GM12878 (cell line): Measurements from ENCODE around the gene ARRB2. TPM values are rescaled to one million over a fixed set of nuclear protein-coding genes. Genes with fewer than 3 reads are reported as not detected.

Experiments used
- ATAC-seq: fragments of 200-7000 bp; cut with Tn5 transposase; 3 replicates; pipeline ENCODE4 v1.9.1; 2020; ENCODE audit warnings: mild to moderate bottlenecking, moderate library complexity
- BruUV-seq: library from RNA; stranded (reverse); fragments of 400-500 nt; replicated peaks from 2 replicates; lab custom pipeline; 2021; lab: Mats Ljungman, UMichigan
- CTCF ChIA-PET: fragments of 300-600 bp; sonication (Branson Sonifier 250); formaldehyde crosslinking; extraction: SDS; loops from one replicate; lab custom pipeline; 2021; ENCODE audit warnings: inconsistent platforms; lab: Yijun Ruan, JAX
- POLR2A ChIA-PET: fragments of 350-600 bp; formaldehyde crosslinking; extraction: SDS; loops from one replicate; lab custom pipeline; 2021; ENCODE audit warnings: inconsistent platforms; lab: Charles Lee
- RAD21 ChIA-PET: fragments of 300-600 bp; sonication (Branson Sonifier 250); formaldehyde crosslinking; loops from one replicate; lab custom pipeline; 2023; ENCODE audit warnings: antibody characterized with exemption; ENCODE audit not compliant: unreplicated experiment; lab: Charles Lee
- SMC1A ChIA-PET: fragments of 300-600 bp; sonication (Branson Sonifier 250); formaldehyde crosslinking; loops from one replicate; lab custom pipeline; 2023; ENCODE audit not compliant: unreplicated experiment, uncharacterized antibody; lab: Charles Lee
- DNase-seq: peaks from one replicate; pipeline ENCODE4 v3.0.0-alpha.2; 2011; ENCODE audit warnings: low read depth, low spot score
- FAIRE-seq: peaks from 3 replicates; lab custom pipeline; 2011; peaks lifted over from hg19 to GRCh38; lab: Jason Lieb, UNC
- H2AFZ ChIP-seq: 2 replicates; pipeline ENCODE4 v1.6.0; 2011; ENCODE audit warnings: low read depth, low read length, control low read depth; ENCODE audit not compliant: control insufficient read depth
- H3K27ac ChIP-seq: 2 replicates; pipeline ENCODE4 v1.5.1; 2011; ENCODE audit warnings: control low read depth; ENCODE audit not compliant: control insufficient read depth, insufficient read depth
- H3K27me3 ChIP-seq, 2 experiments: replicated peaks in 1 of 2; 2 replicates each; pipeline versions ENCODE4 v1.6.0 to v1.6.1; 2011; ENCODE audit warnings: low read length in 1 of 2; ENCODE audit not compliant: control insufficient read depth in 2 of 2, insufficient read depth in 2 of 2
- H3K36me3 ChIP-seq, 2 experiments: 2 replicates each; pipeline ENCODE4 v1.5.1; 2011; ENCODE audit warnings: low read length in 1 of 2; ENCODE audit not compliant: control insufficient read depth in 2 of 2, insufficient read depth in 2 of 2
- H3K4me1 ChIP-seq: 2 replicates; pipeline ENCODE4 v1.6.1; 2011; ENCODE audit warnings: mild to moderate bottlenecking, low read length, moderate library complexity, mixed read lengths; ENCODE audit not compliant: control insufficient read depth, insufficient read depth
- H3K4me2 ChIP-seq: 2 replicates; pipeline ENCODE4 v1.6.0; 2011; ENCODE audit warnings: control low read depth; ENCODE audit not compliant: control insufficient read depth, insufficient read depth
- H3K4me3 ChIP-seq: fragments of 200-600 bp; sonication (generic); 2 replicates; pipeline ENCODE4 v1.5.1; 2016
- H3K79me2 ChIP-seq: 2 replicates; pipeline ENCODE4 v1.6.0; 2011; ENCODE audit warnings: low read length; ENCODE audit not compliant: control insufficient read depth, insufficient read depth
- H3K9ac ChIP-seq: 2 replicates; pipeline ENCODE4 v1.8.0; 2011; ENCODE audit warnings: low read length, control low read depth, mixed read lengths; ENCODE audit not compliant: control insufficient read depth, insufficient read depth
- H3K9me3 ChIP-seq: replicated peaks from 3 replicates; pipeline ENCODE4 v1.5.1; 2011; ENCODE audit warnings: mild to moderate bottlenecking, low read length; ENCODE audit not compliant: control insufficient read depth, insufficient read depth
- H4K20me1 ChIP-seq: 2 replicates; pipeline ENCODE4 v1.6.0; 2011; ENCODE audit not compliant: control insufficient read depth, insufficient read depth
- IKZF2 ChIP-seq, 2 experiments: fragments of 450-650 bp; IDR thresholded peaks; 2 replicates each; pipeline ENCODE4 v1.6.1; 2017; ENCODE audit warnings: mild to moderate bottlenecking in 2 of 2, moderate library complexity in 2 of 2
- NRF1 ChIP-seq: conservative IDR thresholded peaks from 2 replicates; pipeline ENCODE4 v1.6.1; 2011; ENCODE audit warnings: mild to moderate bottlenecking, low read depth, low read length, improper control_type of control experiment
- RBBP5 ChIP-seq: fragments of 200-600 bp; sonication (generic); conservative IDR thresholded peaks from 2 replicates; pipeline ENCODE4 v1.6.1; 2016
- SMAD5 ChIP-seq: IDR thresholded peaks from 2 replicates; pipeline ENCODE4 v1.6.1; 2016; ENCODE audit warnings: antibody characterized with exemption, low read depth
- SP1 ChIP-seq: IDR thresholded peaks from one replicate; pipeline ENCODE4 v1.6.1; 2011; ENCODE audit warnings: low read depth, low read length
- SREBF1 ChIP-seq: IDR thresholded peaks from 2 replicates; pipeline ENCODE4 v1.6.1; 2012; ENCODE audit warnings: mild to moderate bottlenecking, low read length
- STAT1 ChIP-seq: fragments of 450-650 bp; conservative IDR thresholded peaks from 2 replicates; pipeline ENCODE4 v1.6.1; 2014; ENCODE audit warnings: antibody characterized with exemption, mild to moderate bottlenecking
- WGBS: methylation state at CpG from one replicate; pipeline ENCODE4 v1.1.6; 2016; ENCODE audit warnings: low lambda C conversion rate; ENCODE audit not compliant: insufficient replicate concordance, insufficient coverage; ENCODE audit errors: missing lambda C conversion rate; 5-methylcytosine and 5-hydroxymethylcytosine counted together
- in situ Hi-C: fragments of 300-500 bp; cut with MboI; formaldehyde crosslinking; loops from 9 replicates; pipeline ENCODE4 v1.14.3; 2018; ENCODE audit warnings: mixed read lengths
- intact Hi-C: fragments of 100-400 bp; cut with micrococcal nuclease; formaldehyde crosslinking; loops from one replicate; pipeline ENCODE4 v1.14.2; 2022; ENCODE audit not compliant: unreplicated experiment
- polyA plus RNA-seq, 11 experiments: library from polyadenylated mRNA; depleted of rRNA in 4 of 11; unstranded in 6 of 11; stranded (reverse) in 5 of 11; fragments of >200 nt; fragmentation: Nextera tagmentation in 4 of 11; fragmentation: Illumina TruSeq in 1 of 11; extraction: Ambion mirVana in 4 of 11; extraction: Trizol in 1 of 11; gene quantifications; 1 replicate in 1 of 11; 2 replicates in 10 of 11; pipeline versions ENCODE4 v1.2.1 to v1.2.3, GENCODE V29; 2011 to 2016; ENCODE audit warnings: inconsistent platforms in 2 of 11, missing spikeins in 2 of 11, low read depth in 1 of 11
- total RNA-seq, 4 experiments: library from RNA; depleted of rRNA in 3 of 4; stranded (reverse); fragments of >200 nt in 3 of 4; fragmentation: Illumina TruSeq in 1 of 4; extraction: Trizol in 1 of 4; gene quantifications; 2 replicates each; pipeline versions ENCODE4 v1.2.1 to v1.2.3, GENCODE V29; 2013 to 2021
- TF ChIP-seq, protein P1 (sequence below): fragments of 450-650 bp; conservative IDR thresholded peaks from 2 replicates; pipeline ENCODE4 v1.6.1; 2017; ENCODE audit warnings: mild to moderate bottlenecking, moderate library complexity
- TF ChIP-seq, protein P2 (sequence below): IDR thresholded peaks from 2 replicates; pipeline ENCODE4 v1.6.1; 2011; ENCODE audit warnings: borderline replicate concordance, low read depth, mild to moderate bottlenecking, moderate library complexity, low read length; ENCODE audit not compliant: insufficient read depth, poor library complexity, severe bottlenecking
- TF ChIP-seq, protein P3 (sequence below): fragments of 450-650 bp; IDR thresholded peaks from 2 replicates; pipeline ENCODE4 v1.6.1; 2018; ENCODE audit warnings: mild to moderate bottlenecking, low read depth, moderate library complexity; ENCODE audit not compliant: partially characterized antibody
- TF ChIP-seq, protein P4 (sequence below): IDR thresholded peaks from 2 replicates; pipeline ENCODE4 v1.6.1; 2012; ENCODE audit warnings: improper control_type of control experiment, low read depth, low read length; ENCODE audit not compliant: insufficient replicate concordance

ARRB2 gene
- total and polyA plus RNA-seq, 10 of the 15 experiments (the other 5 are each of a cell fraction or from before 2014, with no cell fraction given) = 6.5 to 75.2 (median 43.1) TPM

DNA sequence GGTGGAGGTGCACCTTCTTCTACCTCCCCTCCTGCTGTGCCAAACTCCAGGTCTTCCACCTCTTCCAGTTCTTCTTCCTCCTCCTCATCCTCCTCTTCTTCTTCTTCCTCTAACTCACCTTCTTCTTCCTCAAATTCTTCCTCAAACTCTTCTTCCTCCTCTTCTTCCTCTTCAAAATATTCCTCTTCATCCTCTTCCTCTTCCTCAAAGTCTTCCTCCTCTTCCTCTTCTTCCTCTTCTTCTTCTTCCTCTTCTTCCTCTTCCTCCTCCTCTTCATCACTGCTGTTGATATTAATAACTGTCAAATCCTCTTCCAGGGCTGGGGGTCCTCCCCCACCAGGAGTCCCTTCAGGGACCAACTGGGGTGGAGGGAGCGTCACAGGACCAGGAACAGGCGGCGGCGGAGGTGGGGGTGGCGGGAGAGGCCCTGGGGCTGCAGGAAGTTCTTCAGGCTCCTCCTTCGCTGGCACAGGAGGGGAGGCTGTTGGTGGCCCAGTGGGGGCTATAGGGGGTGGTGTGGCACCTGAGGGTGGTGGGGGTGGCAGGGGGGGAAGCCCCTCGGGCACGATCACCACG lies 38.3 kb upstream of the ARRB2 start (continued):
- no peak for TF ChIP-seq NRF1

DNA sequence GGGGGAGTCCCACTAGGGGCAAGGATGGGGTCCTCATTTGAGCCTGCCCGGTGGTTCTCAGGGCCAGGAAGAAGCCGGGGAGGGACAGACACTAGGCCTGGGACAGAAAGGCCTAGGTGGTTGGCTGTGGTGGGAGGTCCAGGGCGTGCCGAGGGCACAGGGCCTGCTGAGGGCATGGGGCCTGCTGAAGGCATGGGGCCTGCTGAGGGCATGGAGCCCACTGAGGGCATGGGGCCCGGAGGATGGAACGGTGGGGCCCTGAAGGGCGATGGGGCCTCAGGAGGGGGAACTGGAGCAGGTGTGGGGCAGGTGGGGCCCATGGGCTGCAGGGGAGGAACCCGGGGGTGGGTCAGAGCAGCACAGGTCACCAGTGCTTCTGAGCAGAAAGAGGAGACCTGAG lies 37.7 kb upstream of the ARRB2 start:
- in situ Hi-C loops = no loop called here
- CTCF ChIA-PET = no interaction called here
- Histone ChIP-seq H2AFZ (no peak overlapping the region), H3K4me1 (no peaks in the 10 kb centered on the region), H4K20me1 (no peaks in the 10 kb centered on the region), H3K27me3 (no peaks in the 10 kb centered on the region), H3K9me3 (no peaks in the 10 kb centered on the region), H3K4me2 (no peak overlapping the region), H3K9ac (no peak overlapping the region), H3K4me3 (no peak overlapping the region), H3K27ac (no peak overlapping the region), H3K79me2 (no peaks in the 10 kb centered on the region), H3K36me3 (peaks cover 20 to 42% of the 10 kb centered on the region in 2 experiments; a peak in 3 of 4 replicates)
- POLR2A ChIA-PET = no interaction called here
- intact Hi-C loops = no loop called here
- SMC1A ChIA-PET = no interaction called here
- FAIRE-seq (no peak), ATAC-seq (no peak), DNase-seq (no peak)
- BruUV-seq = no TSS peak
- WGBS = 93% methylated on average over 8 of the region's 8 CpGs
- RAD21 ChIA-PET = no interaction called here
- no peak for TF ChIP-seq STAT1
- TF ChIP-seq RBBP5 = no peak
- TF ChIP-seq, protein P1, sequence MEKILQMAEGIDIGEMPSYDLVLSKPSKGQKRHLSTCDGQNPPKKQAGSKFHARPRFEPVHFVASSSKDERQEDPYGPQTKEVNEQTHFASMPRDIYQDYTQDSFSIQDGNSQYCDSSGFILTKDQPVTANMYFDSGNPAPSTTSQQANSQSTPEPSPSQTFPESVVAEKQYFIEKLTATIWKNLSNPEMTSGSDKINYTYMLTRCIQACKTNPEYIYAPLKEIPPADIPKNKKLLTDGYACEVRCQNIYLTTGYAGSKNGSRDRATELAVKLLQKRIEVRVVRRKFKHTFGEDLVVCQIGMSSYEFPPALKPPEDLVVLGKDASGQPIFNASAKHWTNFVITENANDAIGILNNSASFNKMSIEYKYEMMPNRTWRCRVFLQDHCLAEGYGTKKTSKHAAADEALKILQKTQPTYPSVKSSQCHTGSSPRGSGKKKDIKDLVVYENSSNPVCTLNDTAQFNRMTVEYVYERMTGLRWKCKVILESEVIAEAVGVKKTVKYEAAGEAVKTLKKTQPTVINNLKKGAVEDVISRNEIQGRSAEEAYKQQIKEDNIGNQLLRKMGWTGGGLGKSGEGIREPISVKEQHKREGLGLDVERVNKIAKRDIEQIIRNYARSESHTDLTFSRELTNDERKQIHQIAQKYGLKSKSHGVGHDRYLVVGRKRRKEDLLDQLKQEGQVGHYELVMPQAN = no peak
- no peak for TF ChIP-seq SMAD5
- TF ChIP-seq SREBF1 = no peak
- no peak for TF ChIP-seq IKZF2 (IDR thresholded peaks at IDR 0.05)
- TF ChIP-seq, protein P2, sequence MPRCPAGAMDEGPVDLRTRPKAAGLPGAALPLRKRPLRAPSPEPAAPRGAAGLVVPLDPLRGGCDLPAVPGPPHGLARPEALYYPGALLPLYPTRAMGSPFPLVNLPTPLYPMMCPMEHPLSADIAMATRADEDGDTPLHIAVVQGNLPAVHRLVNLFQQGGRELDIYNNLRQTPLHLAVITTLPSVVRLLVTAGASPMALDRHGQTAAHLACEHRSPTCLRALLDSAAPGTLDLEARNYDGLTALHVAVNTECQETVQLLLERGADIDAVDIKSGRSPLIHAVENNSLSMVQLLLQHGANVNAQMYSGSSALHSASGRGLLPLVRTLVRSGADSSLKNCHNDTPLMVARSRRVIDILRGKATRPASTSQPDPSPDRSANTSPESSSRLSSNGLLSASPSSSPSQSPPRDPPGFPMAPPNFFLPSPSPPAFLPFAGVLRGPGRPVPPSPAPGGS = no peak
- TF ChIP-seq, protein P3, sequence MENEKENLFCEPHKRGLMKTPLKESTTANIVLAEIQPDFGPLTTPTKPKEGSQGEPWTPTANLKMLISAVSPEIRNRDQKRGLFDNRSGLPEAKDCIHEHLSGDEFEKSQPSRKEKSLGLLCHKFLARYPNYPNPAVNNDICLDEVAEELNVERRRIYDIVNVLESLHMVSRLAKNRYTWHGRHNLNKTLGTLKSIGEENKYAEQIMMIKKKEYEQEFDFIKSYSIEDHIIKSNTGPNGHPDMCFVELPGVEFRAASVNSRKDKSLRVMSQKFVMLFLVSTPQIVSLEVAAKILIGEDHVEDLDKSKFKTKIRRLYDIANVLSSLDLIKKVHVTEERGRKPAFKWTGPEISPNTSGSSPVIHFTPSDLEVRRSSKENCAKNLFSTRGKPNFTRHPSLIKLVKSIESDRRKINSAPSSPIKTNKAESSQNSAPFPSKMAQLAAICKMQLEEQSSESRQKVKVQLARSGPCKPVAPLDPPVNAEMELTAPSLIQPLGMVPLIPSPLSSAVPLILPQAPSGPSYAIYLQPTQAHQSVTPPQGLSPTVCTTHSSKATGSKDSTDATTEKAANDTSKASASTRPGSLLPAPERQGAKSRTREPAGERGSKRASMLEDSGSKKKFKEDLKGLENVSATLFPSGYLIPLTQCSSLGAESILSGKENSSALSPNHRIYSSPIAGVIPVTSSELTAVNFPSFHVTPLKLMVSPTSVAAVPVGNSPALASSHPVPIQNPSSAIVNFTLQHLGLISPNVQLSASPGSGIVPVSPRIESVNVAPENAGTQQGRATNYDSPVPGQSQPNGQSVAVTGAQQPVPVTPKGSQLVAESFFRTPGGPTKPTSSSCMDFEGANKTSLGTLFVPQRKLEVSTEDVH = no peak
- TF ChIP-seq SP1 = no peak
- TF ChIP-seq, protein P4, sequence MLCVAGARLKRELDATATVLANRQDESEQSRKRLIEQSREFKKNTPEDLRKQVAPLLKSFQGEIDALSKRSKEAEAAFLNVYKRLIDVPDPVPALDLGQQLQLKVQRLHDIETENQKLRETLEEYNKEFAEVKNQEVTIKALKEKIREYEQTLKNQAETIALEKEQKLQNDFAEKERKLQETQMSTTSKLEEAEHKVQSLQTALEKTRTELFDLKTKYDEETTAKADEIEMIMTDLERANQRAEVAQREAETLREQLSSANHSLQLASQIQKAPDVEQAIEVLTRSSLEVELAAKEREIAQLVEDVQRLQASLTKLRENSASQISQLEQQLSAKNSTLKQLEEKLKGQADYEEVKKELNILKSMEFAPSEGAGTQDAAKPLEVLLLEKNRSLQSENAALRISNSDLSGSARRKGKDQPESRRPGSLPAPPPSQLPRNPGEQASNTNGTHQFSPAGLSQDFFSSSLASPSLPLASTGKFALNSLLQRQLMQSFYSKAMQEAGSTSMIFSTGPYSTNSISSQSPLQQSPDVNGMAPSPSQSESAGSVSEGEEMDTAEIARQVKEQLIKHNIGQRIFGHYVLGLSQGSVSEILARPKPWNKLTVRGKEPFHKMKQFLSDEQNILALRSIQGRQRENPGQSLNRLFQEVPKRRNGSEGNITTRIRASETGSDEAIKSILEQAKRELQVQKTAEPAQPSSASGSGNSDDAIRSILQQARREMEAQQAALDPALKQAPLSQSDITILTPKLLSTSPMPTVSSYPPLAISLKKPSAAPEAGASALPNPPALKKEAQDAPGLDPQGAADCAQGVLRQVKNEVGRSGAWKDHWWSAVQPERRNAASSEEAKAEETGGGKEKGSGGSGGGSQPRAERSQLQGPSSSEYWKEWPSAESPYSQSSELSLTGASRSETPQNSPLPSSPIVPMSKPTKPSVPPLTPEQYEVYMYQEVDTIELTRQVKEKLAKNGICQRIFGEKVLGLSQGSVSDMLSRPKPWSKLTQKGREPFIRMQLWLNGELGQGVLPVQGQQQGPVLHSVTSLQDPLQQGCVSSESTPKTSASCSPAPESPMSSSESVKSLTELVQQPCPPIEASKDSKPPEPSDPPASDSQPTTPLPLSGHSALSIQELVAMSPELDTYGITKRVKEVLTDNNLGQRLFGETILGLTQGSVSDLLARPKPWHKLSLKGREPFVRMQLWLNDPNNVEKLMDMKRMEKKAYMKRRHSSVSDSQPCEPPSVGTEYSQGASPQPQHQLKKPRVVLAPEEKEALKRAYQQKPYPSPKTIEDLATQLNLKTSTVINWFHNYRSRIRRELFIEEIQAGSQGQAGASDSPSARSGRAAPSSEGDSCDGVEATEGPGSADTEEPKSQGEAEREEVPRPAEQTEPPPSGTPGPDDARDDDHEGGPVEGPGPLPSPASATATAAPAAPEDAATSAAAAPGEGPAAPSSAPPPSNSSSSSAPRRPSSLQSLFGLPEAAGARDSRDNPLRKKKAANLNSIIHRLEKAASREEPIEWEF = no peak
